ENCODE measurements around the gene CCNY.

CCNY gene

GRCh38 chr10:35545079-35545657 is 208.9 kb downstream of the CCNY start:
- DNase-seq (ENCODE audit: low spot score), result no peak
- no peak overlapping the region for H3K4me3 ChIP-seq
- H3K27ac ChIP-seq, result no peak overlapping the region
- no peak for TF ChIP-seq CTCF (IDR thresholded peaks at IDR 0.05)

- Histone ChIP-seq H3K4me3 (no peak overlapping the region), H3K27ac (no peak overlapping the region)
- no peak for TF ChIP-seq CTCF (IDR thresholded peaks at IDR 0.05)
- DNase-seq (ENCODE audit: low spot score), result no peak
Measured at GRCh38 chr10:35545878-35546590, 209.7 kb downstream of the CCNY start.

GRCh38 chr10:35546824-35547225 is 210.5 kb downstream of the CCNY start:
- no peak for TF ChIP-seq CTCF (IDR thresholded peaks at IDR 0.05)
- H3K4me3 ChIP-seq, result no peak overlapping the region
- no peak for DNase-seq (ENCODE audit: low spot score)
- no peak overlapping the region for H3K27ac ChIP-seq

- no peak for TF ChIP-seq CTCF (IDR thresholded peaks at IDR 0.05)
- Histone ChIP-seq H3K4me3 (no peak overlapping the region), H3K27ac (no peak overlapping the region)
- no peak for DNase-seq (ENCODE audit: low spot score)
Measured at GRCh38 chr10:35552650-35553342, 216.5 kb downstream of the CCNY start.

- Histone ChIP-seq H3K27ac (no peak overlapping the region), H3K4me3 (no peak overlapping the region)
- no peak for TF ChIP-seq CTCF (IDR thresholded peaks at IDR 0.05)
- DNase-seq (ENCODE audit: low spot score), result no peak
Measured at GRCh38 chr10:35554036-35554435, 217.7 kb downstream of the CCNY start.

- H3K27ac ChIP-seq, result no peak overlapping the region
- no peak for TF ChIP-seq CTCF (IDR thresholded peaks at IDR 0.05)
- DNase-seq (ENCODE audit: low spot score), result no peak
- no peak overlapping the region for H3K4me3 ChIP-seq
Measured at GRCh38 chr10:35554461-35555056, 218.2 kb downstream of the CCNY start.
